NCI-H82 treated with DMSO at 0.1 percent for 48 hours (cell line): ENCODE data around the gene ADGRB2.

ENCODE experiments used
- DNase-seq: peaks from one replicate; lab custom pipeline; 2025; ENCODE audit not compliant: unreplicated experiment; lab: John Stamatoyannopoulos, UW

The ADGRB2 gene

GRCh38 chr1:31750858-31751510 lies 13.2 kb downstream of the ADGRB2 start:
- DNase-seq = no peak

- DNase-seq = no peak
Measured at GRCh38 chr1:31749785-31750735, 14.1 kb downstream of the ADGRB2 start.

GRCh38 chr1:31748365-31748764 lies 15.8 kb downstream of the ADGRB2 start:
- DNase-seq = no peak

GRCh38 chr1:31747304-31747703 lies 16.8 kb downstream of the ADGRB2 start:
- DNase-seq = no peak

GRCh38 chr1:31746687-31747086 lies 17.5 kb downstream of the ADGRB2 start:
- no peak for DNase-seq

- no peak for DNase-seq
Measured at GRCh38 chr1:31745946-31746670, 18.0 kb downstream of the ADGRB2 start.

GRCh38 chr1:31745096-31745945 lies 18.8 kb downstream of the ADGRB2 start:
- peak; percentile 40 for DNase-seq

- no peak for DNase-seq
Measured at GRCh38 chr1:31744165-31744888, 19.8 kb downstream of the ADGRB2 start.

GRCh38 chr1:31742462-31743212 lies 21.5 kb downstream of the ADGRB2 start:
- no peak for DNase-seq

GRCh38 chr1:31739346-31739745 lies 24.8 kb downstream of the ADGRB2 start:
- no peak for DNase-seq

GRCh38 chr1:31736675-31737074 lies 27.5 kb downstream of the ADGRB2 start:
- no peak for DNase-seq

- DNase-seq = no peak
Measured at GRCh38 chr1:31735571-31735970, 28.6 kb downstream of the ADGRB2 start.

GRCh38 chr1:31734582-31735107 lies 29.5 kb downstream of the ADGRB2 start:
- no peak for DNase-seq

- DNase-seq = no peak
Measured at GRCh38 chr1:31733389-31734219, 30.5 kb downstream of the ADGRB2 start.

GRCh38 chr1:31732751-31733289 lies 31.3 kb downstream of the ADGRB2 start:
- DNase-seq = no peak

- DNase-seq = no peak
Measured at GRCh38 chr1:31732343-31732742, 31.8 kb downstream of the ADGRB2 start.

- DNase-seq = no peak
Measured at GRCh38 chr1:31731049-31731565, 33.0 kb downstream of the ADGRB2 start.
